NCI-H526 treated with DMSO at 0.1 percent for 48 hours (cell line): ENCODE data around the gene SORCS2.

Source experiments
- DNase-seq: peaks from one replicate; lab custom pipeline; 2025; lab: John Stamatoyannopoulos, UW

SORCS2 gene

GRCh38 chr4:7733801-7734650 is 541.7 kb downstream of the SORCS2 start:
- no peak for DNase-seq

GRCh38 chr4:7734651-7735260 is 542.4 kb downstream of the SORCS2 start:
- DNase-seq = no peak

- DNase-seq = no peak
Observed at GRCh38 chr4:7735395-7735794, 543.1 kb downstream of the SORCS2 start.

GRCh38 chr4:7735961-7736360 is 543.6 kb downstream of the SORCS2 start:
- no peak for DNase-seq

- no peak for DNase-seq
Observed at GRCh38 chr4:7736436-7737267, 544.3 kb downstream of the SORCS2 start.

GRCh38 chr4:7737268-7737645 is 544.9 kb downstream of the SORCS2 start:
- no peak for DNase-seq

- no peak for DNase-seq
Observed at GRCh38 chr4:7737752-7738457, 545.6 kb downstream of the SORCS2 start.

GRCh38 chr4:7738458-7739076 is 546.2 kb downstream of the SORCS2 start:
- no peak for DNase-seq

GRCh38 chr4:7739077-7739917 is 547.0 kb downstream of the SORCS2 start:
- no peak for DNase-seq

- DNase-seq = no peak
Observed at GRCh38 chr4:7739918-7740865, 547.9 kb downstream of the SORCS2 start.

- no peak for DNase-seq
Observed at GRCh38 chr4:7740866-7741525, 548.7 kb downstream of the SORCS2 start.

GRCh38 chr4:7741946-7742806 is 549.8 kb downstream of the SORCS2 start:
- DNase-seq = no peak

GRCh38 chr4:7742807-7743280 is 550.5 kb downstream of the SORCS2 start:
- no peak for DNase-seq

- DNase-seq = no peak
Observed at GRCh38 chr4:7744142-7744804, 551.9 kb downstream of the SORCS2 start.

GRCh38 chr4:7745301-7745885 is 553.1 kb downstream of the SORCS2 start:
- DNase-seq = no peak

GRCh38 chr4:7746351-7747061 is 554.2 kb downstream of the SORCS2 start:
- no peak for DNase-seq
